HG03378 (cell line): ENCODE measurements around the gene LRBA.

Experiments used
- ATAC-seq: cut with Tn5 transposase; IDR thresholded peaks from one replicate; pipeline ENCODE4 v1.9.1; 2021; ENCODE audit warnings: mild to moderate bottlenecking, moderate library complexity; ENCODE audit not compliant: unreplicated experiment

The LRBA gene

DNA sequence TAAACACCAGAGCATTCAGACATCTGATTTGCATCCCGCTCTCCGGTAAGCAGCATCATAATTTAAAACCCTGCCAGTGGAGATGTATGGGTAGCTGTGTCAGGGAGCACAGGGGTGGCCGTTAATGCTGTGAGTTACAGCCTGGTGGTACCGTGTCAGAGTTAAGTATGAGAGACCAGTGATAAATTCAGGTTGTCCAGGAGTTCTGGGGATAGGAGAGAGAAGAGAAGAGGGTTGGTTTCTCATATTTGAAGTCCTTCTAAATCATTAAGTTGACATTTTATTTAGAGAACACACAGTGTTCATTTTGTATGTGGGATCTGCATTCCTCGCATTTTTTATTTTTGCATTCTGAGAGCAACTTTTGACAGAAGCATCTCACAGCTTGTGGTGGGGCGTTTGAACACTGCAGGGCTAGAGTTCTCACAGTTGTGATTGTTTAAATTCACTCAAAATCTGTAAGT, 779.2 kb downstream of the LRBA start:
- no peak for ATAC-seq

DNA sequence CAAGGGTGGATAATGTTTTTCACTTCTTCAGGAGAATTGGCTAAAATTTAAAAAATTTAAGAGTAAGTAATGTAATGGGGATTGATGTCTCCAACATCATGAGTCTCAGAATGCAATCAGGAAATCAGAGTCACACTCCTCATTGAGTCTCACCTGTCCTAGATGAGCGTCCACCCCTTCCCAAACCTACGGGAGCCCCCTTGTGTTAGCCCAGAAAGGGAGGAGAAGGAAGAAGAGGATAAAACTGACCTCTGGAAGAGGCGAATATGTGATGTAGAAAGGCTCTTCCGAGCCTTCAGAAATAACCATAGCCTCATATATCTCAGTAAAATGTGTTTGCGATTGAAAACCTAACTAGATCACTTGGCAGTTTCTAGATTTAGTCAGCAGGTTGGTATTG, 779.8 kb downstream of the LRBA start:
- ATAC-seq: no peak

DNA sequence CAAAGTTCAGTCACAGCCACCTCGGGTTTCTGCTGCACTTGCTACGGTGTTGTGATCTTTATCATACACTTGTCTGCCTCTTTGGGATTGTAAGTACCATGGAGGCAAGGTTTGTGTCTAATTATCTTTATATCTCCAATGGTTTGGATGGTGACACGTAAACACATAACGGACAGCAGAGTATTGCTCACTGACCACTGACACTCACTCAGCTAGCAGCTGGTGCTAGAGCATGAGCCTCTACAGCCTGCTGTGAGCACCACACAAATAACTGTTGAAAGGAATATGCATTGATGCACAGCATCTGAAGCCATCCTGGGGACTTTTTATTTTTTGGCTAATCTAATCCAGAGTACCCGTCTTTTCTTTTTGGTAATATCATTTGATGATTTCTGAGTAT, 780.8 kb downstream of the LRBA start:
- ATAC-seq: no peak

DNA sequence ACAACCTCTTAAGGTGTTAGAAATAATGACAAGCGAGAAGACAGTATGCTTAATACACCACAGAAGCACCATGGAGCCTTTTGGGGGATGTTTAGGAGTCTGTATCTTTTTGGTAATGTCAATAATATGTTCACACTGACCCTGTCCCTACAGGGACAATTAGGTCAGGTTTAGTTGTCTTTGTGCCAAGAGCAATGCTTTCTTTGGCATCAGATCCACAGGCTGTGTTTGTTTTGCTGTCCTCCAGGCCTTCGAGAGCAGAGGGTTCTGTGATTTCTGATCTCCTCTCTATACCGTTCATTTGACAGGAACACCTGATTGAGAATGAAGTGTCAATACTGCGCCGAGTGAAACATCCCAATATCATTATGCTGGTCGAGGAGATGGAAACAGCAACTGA, 783.1 kb downstream of the LRBA start:
- ATAC-seq: no peak

DNA sequence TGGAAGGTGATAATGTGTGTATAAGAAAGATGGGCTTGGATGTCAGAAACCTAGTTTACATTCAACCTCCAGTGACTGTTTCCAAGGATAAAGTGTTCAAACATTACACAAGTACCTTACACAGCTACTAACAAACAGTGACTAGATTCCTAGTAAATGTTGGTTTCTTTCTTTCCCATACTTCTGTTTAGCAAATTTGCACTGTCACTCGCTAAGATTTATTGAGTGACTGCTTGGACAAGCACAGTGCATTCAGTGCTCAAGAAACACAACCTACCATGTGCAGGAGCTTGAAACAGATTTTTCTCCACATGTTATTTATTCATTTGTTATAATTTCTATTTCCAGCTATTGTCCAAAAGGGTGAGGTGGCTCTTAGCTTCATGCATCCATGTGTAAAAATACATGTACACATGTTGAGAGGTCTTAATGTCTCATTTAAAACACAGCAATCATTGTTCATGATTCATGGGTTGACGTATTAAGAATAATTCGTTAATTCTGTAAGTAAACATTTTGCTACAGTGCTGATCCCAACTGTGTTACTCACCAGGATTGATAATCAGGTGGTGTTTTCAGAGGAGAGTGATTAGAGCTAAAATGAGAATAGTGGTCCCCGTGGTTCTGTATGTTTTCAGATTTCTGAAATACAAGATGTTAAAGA, 783.8 kb downstream of the LRBA start:
- ATAC-seq: no peak

DNA sequence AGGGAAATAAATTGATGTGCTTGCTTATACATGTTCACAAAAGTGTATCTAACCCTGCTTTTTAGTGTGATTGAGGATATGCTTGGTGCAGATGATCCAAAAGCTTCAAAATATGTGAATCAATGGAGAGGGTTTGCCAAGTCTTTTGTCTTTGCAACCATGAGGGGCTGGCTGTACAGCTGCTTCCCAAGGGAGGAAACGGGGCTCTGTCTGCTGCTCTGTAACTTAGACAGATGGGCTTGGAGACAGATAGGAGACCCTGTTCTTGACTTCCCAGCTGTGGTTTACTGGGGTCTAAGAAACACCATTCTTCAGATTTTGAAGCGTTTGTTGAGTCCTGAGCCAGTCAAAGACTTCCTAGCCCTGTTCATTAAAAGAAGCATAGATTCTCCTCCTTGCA, 784.5 kb downstream of the LRBA start:
- ATAC-seq: no peak

DNA sequence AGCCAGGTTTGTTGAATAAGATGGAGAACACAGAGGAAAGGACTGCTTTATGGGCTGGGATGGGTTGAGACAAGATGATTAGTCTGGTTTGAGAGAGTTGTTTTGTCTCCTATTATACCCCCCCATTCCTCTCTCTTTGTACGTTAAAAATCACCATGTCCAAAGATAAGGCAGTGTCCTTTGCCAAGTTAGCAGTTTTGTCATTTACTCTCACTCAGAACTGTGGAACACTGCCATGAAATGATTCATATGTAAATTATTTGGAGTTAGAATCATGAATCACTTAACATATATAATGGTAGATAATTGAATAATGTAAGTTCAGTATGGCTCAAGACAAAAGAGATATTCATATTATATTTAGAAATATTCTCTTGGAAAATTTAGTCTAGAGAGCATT, 785.6 kb downstream of the LRBA start:
- no peak for ATAC-seq

DNA sequence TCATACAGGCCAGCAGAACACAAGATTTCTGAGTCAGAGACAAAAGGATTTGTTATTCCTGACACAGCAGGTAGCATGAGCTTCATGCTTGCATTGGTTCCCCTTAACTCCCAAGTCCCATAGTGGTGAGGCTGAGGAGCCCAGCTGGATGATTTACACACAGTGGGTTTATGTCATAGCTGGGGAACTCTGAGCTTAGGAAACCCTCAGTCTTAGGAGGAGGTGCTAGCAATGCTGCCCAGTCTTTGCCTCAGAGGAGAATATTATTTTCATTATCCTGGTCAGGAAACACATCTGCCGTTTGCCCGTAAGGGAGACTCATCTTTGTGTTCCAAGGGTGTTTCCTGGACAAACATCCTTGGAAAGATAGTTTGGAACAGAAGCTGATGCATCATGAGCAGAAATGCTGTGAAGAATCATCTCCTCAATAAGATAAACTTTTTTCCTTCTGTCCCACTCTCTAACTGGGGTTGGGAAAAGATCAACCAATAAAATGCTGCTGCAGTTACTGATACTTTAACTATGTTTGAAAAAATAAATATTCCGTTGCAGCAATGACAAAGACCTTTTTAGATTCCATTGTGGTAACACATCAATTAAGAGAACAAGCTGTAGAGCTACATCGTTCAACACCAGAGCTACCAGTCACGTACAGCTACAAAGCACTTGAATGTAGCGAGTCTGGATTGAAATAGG, 790.0 kb downstream of the LRBA start:
- no peak for ATAC-seq

DNA sequence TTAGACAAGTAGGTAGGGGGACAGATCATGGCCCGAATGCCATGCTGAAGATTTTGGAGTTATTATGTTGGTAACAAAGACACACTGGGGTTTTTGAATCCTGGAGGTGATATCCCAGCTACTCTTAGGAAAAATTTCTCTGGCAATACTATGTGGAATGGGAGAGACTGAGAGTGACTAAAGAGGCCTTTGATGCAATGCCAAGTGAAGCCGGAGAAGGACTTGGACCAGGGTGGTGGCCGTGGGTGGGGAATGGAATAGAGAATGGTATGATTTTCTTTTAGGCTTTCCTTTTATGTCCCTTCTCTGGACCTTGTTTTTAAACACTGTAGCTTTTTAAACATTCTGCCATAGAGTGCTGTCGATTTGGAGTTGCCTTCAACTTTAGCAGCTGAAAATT, 795.2 kb downstream of the LRBA start:
- no peak for ATAC-seq

DNA sequence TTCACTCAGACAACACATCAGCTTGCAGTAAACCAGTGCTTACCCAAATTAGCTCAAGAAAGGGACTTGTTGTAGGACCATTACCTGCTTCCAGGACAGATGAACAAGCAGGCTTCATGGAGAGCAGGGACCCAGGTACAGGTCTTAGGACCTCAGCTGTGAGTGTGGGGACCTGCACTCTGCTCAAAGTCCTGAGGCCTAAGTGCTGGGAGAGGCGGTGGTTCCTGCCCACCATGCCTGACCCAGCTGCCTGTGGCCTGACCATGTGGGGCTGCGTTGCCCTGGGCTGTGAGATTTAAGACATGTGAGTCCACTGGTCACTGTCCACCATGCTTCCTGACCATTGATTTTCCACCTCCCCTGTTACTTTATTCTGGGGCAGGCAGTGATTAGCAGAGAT, 796.6 kb downstream of the LRBA start:
- no peak for ATAC-seq

DNA sequence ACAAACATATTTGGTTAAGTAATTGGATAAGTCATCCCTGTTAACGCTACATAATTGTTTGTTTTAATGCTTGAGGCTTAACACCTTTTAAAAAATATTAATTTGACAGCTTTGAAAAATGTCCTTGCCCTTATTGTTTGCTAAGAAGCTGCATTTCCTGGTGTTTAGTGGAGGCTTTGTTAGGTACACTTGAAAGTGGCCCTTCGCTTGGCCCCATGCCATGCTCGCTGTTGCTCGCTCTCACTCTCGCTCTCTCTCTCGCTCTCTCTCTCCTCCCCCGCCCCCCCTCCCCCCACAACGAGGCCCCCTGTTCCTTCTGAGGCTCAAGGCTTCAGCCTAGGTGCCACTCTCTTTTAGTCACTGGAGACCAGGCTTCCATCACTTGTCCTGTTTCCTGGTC, 797.3 kb downstream of the LRBA start:
- ATAC-seq: no peak

DNA sequence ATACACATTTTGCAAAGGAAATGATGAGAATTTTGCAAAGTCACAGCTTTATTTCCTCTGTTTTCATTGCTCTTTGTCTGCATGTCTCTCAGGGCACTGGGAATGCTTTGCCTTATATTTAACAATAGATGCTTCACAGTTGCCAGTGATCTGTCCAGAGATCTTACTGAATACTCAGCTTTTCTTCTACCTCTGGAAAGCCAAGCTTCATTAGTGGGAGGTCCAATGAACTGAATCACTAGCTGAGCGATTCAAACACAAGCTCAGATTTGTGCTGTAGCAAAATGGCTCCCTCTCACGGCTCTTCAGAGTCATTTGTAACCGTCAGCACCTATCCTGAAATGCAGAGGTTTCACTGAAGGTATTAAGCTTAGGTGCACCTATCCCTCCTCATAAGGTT, 797.9 kb downstream of the LRBA start:
- no peak for ATAC-seq

DNA sequence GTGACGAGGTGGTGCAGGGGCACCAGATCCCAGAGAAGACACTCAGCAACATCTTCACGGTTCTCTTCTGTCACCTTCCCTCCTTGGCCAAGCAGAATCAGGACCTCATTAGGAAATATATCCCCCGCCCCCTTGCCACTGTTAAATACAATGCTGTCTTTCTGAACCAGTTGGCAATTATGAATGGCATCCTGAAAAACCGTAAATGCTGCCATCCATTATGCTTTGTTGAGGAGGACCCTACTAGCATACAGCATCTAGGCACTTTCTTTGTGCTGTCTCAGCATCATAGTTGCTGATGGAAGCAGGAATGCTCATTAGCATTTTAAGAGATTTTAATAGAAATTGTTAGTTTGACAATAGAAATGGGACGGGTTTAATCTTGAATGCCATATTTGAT, 798.4 kb downstream of the LRBA start:
- no peak for ATAC-seq

DNA sequence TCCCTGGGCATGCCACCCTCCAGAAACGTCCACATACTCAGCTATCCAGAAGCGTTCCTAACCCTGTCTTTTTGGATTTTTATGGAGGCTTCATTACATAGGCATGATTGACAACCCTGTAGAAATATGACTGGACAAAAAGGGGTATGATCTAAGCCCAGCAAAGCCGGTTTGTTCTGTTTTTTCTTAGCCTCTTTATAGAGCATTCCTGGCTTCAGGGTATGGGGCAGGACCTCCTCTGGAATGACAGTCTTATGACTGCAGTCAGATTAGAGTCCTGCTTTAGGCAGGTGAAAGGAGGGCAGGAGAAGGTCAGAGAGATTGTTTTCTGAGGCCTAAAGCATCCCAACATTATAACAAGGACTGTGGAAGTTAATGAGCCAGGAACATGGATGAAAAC, 799.5 kb downstream of the LRBA start:
- ATAC-seq: no peak
